Stomach (tissue), 9 donors: ENCODE data around the gene PPP1R9A. TPM values are rescaled to one million over a fixed set of nuclear protein-coding genes. Genes with fewer than 3 reads are reported as not detected.

Experiments used
- DNase-seq, 2 donors: peaks; one replicate each; pipeline versions ENCODE4 v3.0.0 to v3.0.0-alpha.2; 2013 to 2019
- H3K27ac ChIP-seq, 5 donors: fragments of 200-600 bp in 4 of 5; sonication (generic) in 4 of 5; one replicate each; pipeline ENCODE4 v1.5.1; 2013 to 2019; ENCODE audit warnings: mild to moderate bottlenecking in 1 of 5, moderate library complexity in 1 of 5
- H3K27me3 ChIP-seq, 3 donors: fragments of 200-600 bp; sonication (generic); one replicate each; pipeline ENCODE4 v1.5.1; 2017 to 2019; ENCODE audit warnings: mixed run types in 1 of 3
- H3K36me3 ChIP-seq, 4 donors: fragments of 200-600 bp; sonication (generic); 1 replicate in 3 of 4; 2 replicates in 1 of 4; pipeline ENCODE4 v1.5.1; 2016 to 2019
- H3K4me1 ChIP-seq, 4 donors: fragments of 200-600 bp; sonication (generic); one replicate each; pipeline ENCODE4 v1.5.1; 2016 to 2019
- H3K4me3 ChIP-seq, 4 donors: fragments of 200-600 bp; sonication (generic) in 3 of 4; one replicate each; pipeline ENCODE4 v1.5.1; 2016 to 2019; ENCODE audit warnings: mild to moderate bottlenecking in 1 of 4
- H3K9me3 ChIP-seq, 4 donors: fragments of 200-600 bp; sonication (generic); one replicate each; pipeline ENCODE4 v1.5.1; 2016 to 2019
- CTCF ChIP-seq, 7 experiments: fragments of 450-650 bp in 4 of 7; fragments of 200-600 bp in 3 of 7; sonication (generic) in 3 of 7; IDR thresholded peaks; one replicate each; pipeline ENCODE4 v1.5.1; 2016 to 2019; ENCODE audit warnings: antibody characterized with exemption in 7 of 7, control low read depth in 2 of 7, mild to moderate bottlenecking in 1 of 7
- EP300 ChIP-seq: sonication (generic); formaldehyde crosslinking; IDR thresholded peaks from one replicate; pipeline ENCODE4 v1.6.1; 2017; ENCODE audit warnings: antibody characterized with exemption
- POLR2A ChIP-seq, 4 donors: fragments of 450-650 bp; IDR thresholded peaks; one replicate each; pipeline ENCODE4 v1.6.1; 2016; ENCODE audit warnings: antibody characterized with exemption in 4 of 4, control low read depth in 2 of 4, mild to moderate bottlenecking in 1 of 4, moderate library complexity in 1 of 4
- POLR2AphosphoS5 ChIP-seq, 3 donors: sonication (generic); formaldehyde crosslinking; IDR thresholded peaks; one replicate each; pipeline ENCODE4 v1.6.1; 2016; ENCODE audit warnings: antibody characterized with exemption in 3 of 3
- WGBS, 5 donors: extraction: QIAGEN DNeasy Blood & Tissue Kit in 3 of 5; methylation state at CpG; one replicate each; pipeline versions ENCODE4 v1.1.5 to v1.1.7; 2013 to 2018; 5-methylcytosine and 5-hydroxymethylcytosine counted together
- intact Hi-C: fragments of 100-400 bp; cut with DNase I; formaldehyde crosslinking; loops from one replicate; pipeline ENCODE4 v1.15.1; 2023; ENCODE audit warnings: low total_unique reads
- polyA plus RNA-seq, 3 donors: library from polyadenylated mRNA; stranded (reverse); fragments of 200-250 nt; gene quantifications; one replicate each; pipeline ENCODE4 v1.2.3, GENCODE V29; 2013
- total RNA-seq, 5 donors: library from RNA; depleted of rRNA; stranded (reverse); fragments of >200 nt; gene quantifications; one replicate each; pipeline versions ENCODE4 v1.1.0 to v1.2.3, GENCODE V29; 2014 to 2016
- donor health status: healthy with polysubstance abuse.
- donor health status: Bipolar disorder and iron deficiency.
- donor health status: healthy.

PPP1R9A gene
- total and polyA plus RNA-seq, 8 donors: 1.4 to 37.1 (median 12.5) TPM

GRCh38 chr7:95251966-95252365 lies 344.6 kb downstream of the PPP1R9A start:
- peaks cover 0 to 2% (median under 1%) of the 10 kb centered on the region in 4 donors for H3K4me1 ChIP-seq
- no peak for DNase-seq
- no peaks in the 10 kb centered on the region for H3K9me3 ChIP-seq
- no peak overlapping the region for H3K27ac ChIP-seq
- no peak overlapping the region for H3K4me3 ChIP-seq
- WGBS, 5 donors: 28 to 93% (median 64%) methylated on average over 1 of the region's 1 CpG
- intact Hi-C loops: no loop called here
- no peak for TF ChIP-seq POLR2AphosphoS5 (IDR thresholded peaks at IDR 0.05)
- no peaks in the 10 kb centered on the region for H3K27me3 ChIP-seq
- H3K36me3 ChIP-seq: peaks cover 0 to 12% (median 0%) of the 10 kb centered on the region in 4 donors

- Histone ChIP-seq H3K9me3 (no peaks in the 10 kb centered on the region), H3K4me3 (no peak overlapping the region), H3K27ac (no peak overlapping the region), H3K36me3 (peaks cover 0 to 12% (median 0%) of the 10 kb centered on the region in 4 donors), H3K27me3 (no peaks in the 10 kb centered on the region), H3K4me1 (no peaks in the 10 kb centered on the region)
- no peak for DNase-seq
- WGBS, 5 donors: 89 to 95% (median 92%) methylated on average over 1 of the region's 1 CpG
- intact Hi-C loops: no loop called here
- TF ChIP-seq POLR2A (IDR thresholded peaks at IDR 0.05) (no peak), POLR2AphosphoS5 (IDR thresholded peaks at IDR 0.05) (no peak), CTCF (IDR thresholded peaks at IDR 0.05) (no peak), EP300 (no peak)
Measured at GRCh38 chr7:95253986-95254385, 346.6 kb downstream of the PPP1R9A start.

GRCh38 chr7:95255691-95256090 lies 348.3 kb downstream of the PPP1R9A start:
- DNase-seq: no peak
- intact Hi-C loops: no loop called here
- H3K27me3 ChIP-seq: no peaks in the 10 kb centered on the region
- H3K4me1 ChIP-seq: no peaks in the 10 kb centered on the region
- no peaks in the 10 kb centered on the region for H3K9me3 ChIP-seq
- H3K4me3 ChIP-seq: no peak overlapping the region
- no peak overlapping the region for H3K27ac ChIP-seq
- peaks cover 0 to 8% (median 0%) of the 10 kb centered on the region in 4 donors for H3K36me3 ChIP-seq
- no peak for TF ChIP-seq EP300
- no peak for TF ChIP-seq CTCF (IDR thresholded peaks at IDR 0.05)
- no peak for TF ChIP-seq POLR2AphosphoS5 (IDR thresholded peaks at IDR 0.05)
- no peak for TF ChIP-seq POLR2A (IDR thresholded peaks at IDR 0.05)

- H3K9me3 ChIP-seq: no peaks in the 10 kb centered on the region
- intact Hi-C loops: no loop called here
- TF ChIP-seq CTCF (IDR thresholded peaks at IDR 0.05) (no peak), EP300 (no peak), POLR2A (IDR thresholded peaks at IDR 0.05) (no peak), POLR2AphosphoS5 (IDR thresholded peaks at IDR 0.05) (no peak)
- H3K4me3 ChIP-seq: no peak overlapping the region
- H3K4me1 ChIP-seq: no peaks in the 10 kb centered on the region
- DNase-seq: no peak
- no peaks in the 10 kb centered on the region for H3K36me3 ChIP-seq
- no peak overlapping the region for H3K27ac ChIP-seq
- no peaks in the 10 kb centered on the region for H3K27me3 ChIP-seq
Measured at GRCh38 chr7:95261895-95262415, 354.6 kb downstream of the PPP1R9A start.

GRCh38 chr7:95262875-95263274 lies 355.5 kb downstream of the PPP1R9A start:
- Histone ChIP-seq H3K4me1 (no peaks in the 10 kb centered on the region), H3K27me3 (no peaks in the 10 kb centered on the region), H3K36me3 (no peaks in the 10 kb centered on the region), H3K4me3 (no peak overlapping the region), H3K27ac (no peak overlapping the region), H3K9me3 (no peaks in the 10 kb centered on the region)
- intact Hi-C loops: no loop called here
- DNase-seq: no peak
- 84 to 98% (median 94%) methylated on average over 2 of the region's 2 CpGs for WGBS, 5 donors
- TF ChIP-seq EP300: no peak
- TF ChIP-seq POLR2AphosphoS5 (IDR thresholded peaks at IDR 0.05): no peak
- TF ChIP-seq CTCF (IDR thresholded peaks at IDR 0.05): no peak
- TF ChIP-seq POLR2A (IDR thresholded peaks at IDR 0.05): no peak
